ENCODE data around the gene PM20D1.
A peak's percentile ranks its signal among the peaks of the same experiment; 100 is the strongest.
"Not testable (repeated sequence)": the region's sequence is repeated elsewhere in the genome, so short reads cannot be mapped to it uniquely, and the experiment has no call there.

PM20D1 gene

GRCh38 chr1:205849619-205850355 lies at the start of gene PM20D1:
PM20D1 (minus strand) TSS chr1:205850132; CDS start chr1:205850072, 60 bp downstream.
- no peak for DNase-seq (ENCODE audit: low spot score)

- no peak for DNase-seq (ENCODE audit: low spot score)
Observed at GRCh38 chr1:205896351-205896750, 46.4 kb upstream of the PM20D1 start.

- not testable (repeated sequence) for DNase-seq (ENCODE audit: low spot score)
Observed at GRCh38 chr1:205894119-205894518, 44.2 kb upstream of the PM20D1 start.

- not testable (repeated sequence) for DNase-seq (ENCODE audit: low spot score)
Observed at GRCh38 chr1:205892175-205892574, 42.2 kb upstream of the PM20D1 start.

GRCh38 chr1:205891481-205891880 lies 41.5 kb upstream of the PM20D1 start:
- DNase-seq (ENCODE audit: low spot score), result not testable (repeated sequence)

GRCh38 chr1:205890631-205891030 lies 40.7 kb upstream of the PM20D1 start:
- not testable (repeated sequence) for DNase-seq (ENCODE audit: low spot score)

GRCh38 chr1:205889706-205890105 lies 39.8 kb upstream of the PM20D1 start:
- peak; percentile 32 for DNase-seq (ENCODE audit: low spot score)

GRCh38 chr1:205889006-205889405 lies 39.1 kb upstream of the PM20D1 start:
- DNase-seq (ENCODE audit: low spot score), result not testable (repeated sequence)

- DNase-seq (ENCODE audit: low spot score), result no peak
Observed at GRCh38 chr1:205883792-205884191, 33.9 kb upstream of the PM20D1 start.

GRCh38 chr1:205880923-205881322 lies 31.0 kb upstream of the PM20D1 start:
- DNase-seq (ENCODE audit: low spot score), result no peak

GRCh38 chr1:205879974-205880373 lies 30.0 kb upstream of the PM20D1 start:
- no peak for DNase-seq (ENCODE audit: low spot score)

- no peak for DNase-seq (ENCODE audit: low spot score)
Observed at GRCh38 chr1:205878026-205878425, 28.1 kb upstream of the PM20D1 start.

GRCh38 chr1:205873148-205873547 lies 23.2 kb upstream of the PM20D1 start:
- not testable (repeated sequence) for DNase-seq (ENCODE audit: low spot score)

- DNase-seq (ENCODE audit: low spot score), result no peak
Observed at GRCh38 chr1:205870236-205870635, 20.3 kb upstream of the PM20D1 start.

GRCh38 chr1:205861540-205861939 lies 11.6 kb upstream of the PM20D1 start:
- no peak for DNase-seq (ENCODE audit: low spot score)

- no peak for DNase-seq (ENCODE audit: low spot score)
Observed at GRCh38 chr1:205858141-205858961, 8.4 kb upstream of the PM20D1 start.

GRCh38 chr1:205857501-205857900 lies 7.6 kb upstream of the PM20D1 start:
- not testable (repeated sequence) for DNase-seq (ENCODE audit: low spot score)

GRCh38 chr1:205856433-205856832 lies 6.5 kb upstream of the PM20D1 start:
- DNase-seq (ENCODE audit: low spot score), result no peak

GRCh38 chr1:205852969-205853368 lies 3.0 kb upstream of the PM20D1 start:
- no peak for DNase-seq (ENCODE audit: low spot score)

GRCh38 chr1:205851993-205852392 lies 2.1 kb upstream of the PM20D1 start:
- no peak for DNase-seq (ENCODE audit: low spot score)

GRCh38 chr1:205843036-205843859 lies 6.7 kb downstream of the PM20D1 start:
- no peak for DNase-seq (ENCODE audit: low spot score)

GRCh38 chr1:205842229-205842628 lies 7.7 kb downstream of the PM20D1 start:
- DNase-seq (ENCODE audit: low spot score), result no peak
